IPS-NIHi7 (cell line): ENCODE results near the gene PCDHB7.
"Not testable (repeated sequence)": the region's sequence is repeated elsewhere in the genome, so short reads cannot be mapped to it uniquely, and the experiment has no call there.

Source experiments
- DNase-seq: peaks from one replicate; pipeline ENCODE4 v3.0.0; 2012; ENCODE audit warnings: mixed read lengths; ENCODE audit errors: extremely low spot score

Gene PCDHB7

DNA sequence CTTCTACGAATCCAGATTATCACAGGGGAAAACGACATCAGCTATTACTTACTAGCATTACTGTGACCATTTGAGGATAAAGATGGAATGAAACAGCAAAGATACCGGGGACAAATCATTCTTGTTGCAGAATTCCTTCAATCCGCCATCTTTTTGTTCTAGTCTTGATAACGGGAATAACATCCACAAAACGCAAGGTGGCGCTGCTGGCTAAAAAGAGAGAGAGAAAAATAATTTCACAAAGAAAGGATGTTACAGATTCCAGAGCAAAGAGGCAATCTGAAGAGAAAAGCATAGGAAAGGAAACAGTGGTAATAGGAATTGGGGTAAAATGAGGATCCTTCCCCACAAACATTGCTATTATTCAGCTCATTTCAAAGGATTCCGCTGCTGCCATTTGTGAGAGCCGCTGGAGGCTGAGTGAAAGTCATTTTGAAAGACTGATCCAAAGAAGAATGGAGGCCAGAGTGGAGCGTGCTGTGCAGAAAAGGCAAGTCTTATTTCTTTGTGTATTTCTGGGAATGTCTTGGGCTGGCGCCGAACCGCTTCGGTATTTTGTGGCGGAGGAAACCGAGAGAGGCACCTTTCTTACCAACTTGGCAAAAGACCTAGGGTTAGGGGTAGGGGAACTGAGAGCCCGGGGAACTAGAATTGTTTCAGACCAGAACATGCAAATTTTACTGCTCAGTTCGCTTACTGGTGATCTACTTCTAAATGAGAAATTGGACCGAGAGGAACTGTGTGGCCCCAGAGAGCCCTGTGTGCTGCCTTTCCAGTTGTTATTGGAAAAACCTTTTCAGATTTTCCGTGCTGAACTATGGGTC lies at the start of gene PCDHB7:
PCDHB7 (plus strand) TSS at position 264 of the 824 bp plus-strand sequence; CDS start at position 456, 192 bp downstream.
- DNase-seq, result peak; percentile 48

DNA sequence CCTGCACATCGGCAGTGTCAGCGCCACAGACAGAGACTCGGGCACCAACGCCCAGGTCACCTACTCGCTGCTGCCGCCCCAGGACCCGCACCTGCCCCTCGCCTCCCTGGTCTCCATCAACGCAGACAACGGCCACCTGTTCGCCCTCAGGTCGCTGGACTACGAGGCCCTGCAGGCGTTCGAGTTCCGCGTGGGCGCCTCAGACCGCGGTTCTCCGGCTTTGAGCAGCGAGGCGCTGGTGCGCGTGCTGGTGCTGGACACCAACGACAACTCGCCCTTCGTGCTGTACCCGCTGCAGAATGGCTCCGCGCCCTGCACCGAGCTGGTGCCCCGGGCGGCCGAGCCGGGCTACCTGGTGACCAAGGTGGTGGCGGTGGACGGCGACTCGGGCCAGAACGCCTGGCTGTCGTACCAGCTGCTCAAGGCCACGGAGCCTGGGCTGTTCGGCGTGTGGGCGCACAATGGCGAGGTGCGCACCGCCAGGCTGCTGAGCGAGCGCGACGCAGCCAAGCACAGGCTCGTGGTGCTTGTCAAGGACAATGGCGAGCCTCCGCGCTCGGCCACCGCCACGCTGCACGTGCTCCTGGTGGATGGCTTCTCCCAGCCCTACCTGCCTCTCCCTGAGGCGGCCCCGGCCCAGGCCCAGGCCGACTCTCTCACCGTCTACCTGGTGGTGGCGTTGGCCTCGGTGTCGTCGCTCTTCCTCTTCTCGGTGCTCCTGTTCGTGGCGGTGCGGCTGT lies 48.9 kb upstream of the PCDHB7 start:
- DNase-seq, result not testable (repeated sequence)

DNA sequence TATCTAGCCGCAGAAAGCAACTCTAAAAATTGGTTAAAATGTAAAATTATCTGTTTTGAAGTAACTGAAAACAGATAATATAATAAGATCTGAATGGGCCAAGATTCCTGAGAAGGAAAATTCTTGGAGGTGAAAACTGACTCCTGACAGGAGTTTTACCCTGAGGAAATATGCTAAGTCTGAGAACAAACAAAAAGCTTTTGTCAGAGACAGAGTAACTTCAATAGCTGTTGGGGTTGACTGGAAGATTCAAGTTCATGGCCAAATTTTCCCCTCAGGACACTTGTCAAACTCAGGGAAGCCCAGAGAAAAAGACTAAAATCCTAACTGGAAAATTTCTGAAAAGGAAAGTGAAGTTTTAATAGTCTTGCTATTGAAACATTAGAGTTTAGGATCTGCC lies 45.1 kb upstream of the PCDHB7 start:
- DNase-seq, result peak; percentile 22

DNA sequence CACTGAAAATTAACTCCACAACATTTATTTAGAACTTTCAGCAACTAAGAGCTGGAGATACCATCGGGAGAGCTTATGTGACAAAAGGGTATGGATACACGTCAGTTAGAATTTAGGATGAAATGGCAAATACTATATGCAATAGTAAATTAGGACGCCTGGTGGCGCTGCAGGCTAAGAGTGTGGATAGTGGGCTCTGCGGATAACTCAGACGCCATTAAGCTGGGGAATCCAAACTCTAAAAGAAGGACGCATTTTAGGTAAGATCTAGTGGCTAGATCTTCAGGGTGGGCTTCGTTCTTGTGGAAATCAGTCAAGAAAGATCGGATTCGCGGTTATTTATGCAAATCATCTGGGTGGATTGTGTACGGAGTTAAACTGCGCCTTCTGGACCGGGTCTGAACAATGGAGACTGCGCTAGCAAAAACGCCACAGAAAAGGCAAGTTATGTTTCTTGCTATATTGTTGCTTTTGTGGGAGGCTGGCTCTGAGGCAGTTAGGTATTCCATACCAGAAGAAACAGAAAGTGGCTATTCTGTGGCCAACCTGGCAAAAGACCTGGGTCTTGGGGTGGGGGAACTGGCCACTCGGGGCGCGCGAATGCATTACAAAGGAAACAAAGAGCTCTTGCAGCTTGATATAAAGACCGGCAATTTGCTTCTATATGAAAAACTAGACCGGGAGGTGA lies 37.3 kb upstream of the PCDHB7 start, which contains the start of gene PCDHB5:
PCDHB5 (plus strand) TSS at position 177 of the 688 bp plus-strand sequence; CDS start at position 406, 229 bp downstream.
- peak; percentile 67 for DNase-seq

DNA sequence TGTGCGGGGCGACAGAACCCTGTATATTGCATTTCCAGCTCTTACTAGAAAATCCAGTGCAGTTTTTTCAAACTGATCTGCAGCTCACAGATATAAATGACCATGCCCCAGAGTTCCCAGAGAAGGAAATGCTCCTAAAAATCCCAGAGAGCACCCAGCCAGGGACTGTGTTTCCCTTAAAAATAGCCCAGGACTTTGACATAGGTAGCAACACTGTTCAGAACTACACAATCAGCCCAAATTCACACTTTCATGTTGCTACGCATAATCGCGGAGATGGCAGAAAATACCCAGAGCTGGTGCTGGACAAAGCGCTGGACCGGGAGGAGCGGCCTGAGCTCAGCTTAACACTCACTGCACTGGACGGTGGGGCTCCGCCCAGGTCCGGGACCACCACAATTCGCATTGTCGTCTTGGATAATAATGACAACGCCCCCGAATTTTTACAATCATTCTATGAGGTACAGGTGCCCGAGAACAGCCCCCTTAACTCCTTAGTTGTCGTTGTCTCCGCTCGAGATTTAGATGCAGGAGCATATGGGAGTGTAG lies 36.7 kb upstream of the PCDHB7 start:
- no peak for DNase-seq

DNA sequence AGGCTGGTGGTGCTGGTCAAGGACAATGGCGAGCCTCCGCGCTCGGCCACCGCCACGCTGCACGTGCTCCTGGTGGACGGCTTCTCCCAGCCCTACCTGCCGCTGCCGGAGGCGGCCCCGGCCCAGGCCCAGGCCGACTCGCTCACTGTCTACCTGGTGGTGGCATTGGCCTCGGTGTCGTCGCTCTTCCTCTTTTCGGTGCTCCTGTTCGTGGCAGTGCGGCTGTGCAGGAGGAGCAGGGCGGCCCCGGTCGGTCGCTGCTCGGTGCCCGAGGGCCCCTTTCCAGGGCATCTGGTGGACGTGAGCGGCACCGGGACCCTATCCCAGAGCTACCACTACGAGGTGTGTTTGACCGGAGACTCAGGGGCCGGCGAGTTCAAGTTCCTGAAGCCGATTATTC lies 35.1 kb upstream of the PCDHB7 start:
- DNase-seq, result not testable (repeated sequence)

DNA sequence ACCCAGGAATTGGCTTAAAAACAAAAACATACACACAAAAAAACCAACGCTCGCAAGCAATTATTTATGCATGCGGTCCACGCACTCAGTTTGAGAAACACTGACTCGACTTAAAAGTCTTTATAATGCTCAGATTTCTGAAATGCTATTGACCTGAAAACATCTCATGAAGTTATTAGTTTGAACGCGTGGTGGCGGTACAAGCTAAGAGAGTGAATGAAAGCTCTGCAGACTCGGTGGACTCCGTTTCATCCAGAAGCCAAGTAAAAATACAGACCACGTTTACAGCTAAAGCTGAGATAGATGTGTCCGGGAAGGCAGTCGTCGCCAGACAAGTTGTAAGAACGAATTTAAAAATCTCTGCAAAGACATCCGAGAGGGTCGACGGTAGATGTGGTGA lies 22.6 kb upstream of the PCDHB7 start, which contains the start of gene PCDHB6:
PCDHB6 (plus strand) TSS at position 246 of the 400 bp plus-strand sequence. CDS start 201 bp downstream, outside the sequence.
- DNase-seq, result no peak

DNA sequence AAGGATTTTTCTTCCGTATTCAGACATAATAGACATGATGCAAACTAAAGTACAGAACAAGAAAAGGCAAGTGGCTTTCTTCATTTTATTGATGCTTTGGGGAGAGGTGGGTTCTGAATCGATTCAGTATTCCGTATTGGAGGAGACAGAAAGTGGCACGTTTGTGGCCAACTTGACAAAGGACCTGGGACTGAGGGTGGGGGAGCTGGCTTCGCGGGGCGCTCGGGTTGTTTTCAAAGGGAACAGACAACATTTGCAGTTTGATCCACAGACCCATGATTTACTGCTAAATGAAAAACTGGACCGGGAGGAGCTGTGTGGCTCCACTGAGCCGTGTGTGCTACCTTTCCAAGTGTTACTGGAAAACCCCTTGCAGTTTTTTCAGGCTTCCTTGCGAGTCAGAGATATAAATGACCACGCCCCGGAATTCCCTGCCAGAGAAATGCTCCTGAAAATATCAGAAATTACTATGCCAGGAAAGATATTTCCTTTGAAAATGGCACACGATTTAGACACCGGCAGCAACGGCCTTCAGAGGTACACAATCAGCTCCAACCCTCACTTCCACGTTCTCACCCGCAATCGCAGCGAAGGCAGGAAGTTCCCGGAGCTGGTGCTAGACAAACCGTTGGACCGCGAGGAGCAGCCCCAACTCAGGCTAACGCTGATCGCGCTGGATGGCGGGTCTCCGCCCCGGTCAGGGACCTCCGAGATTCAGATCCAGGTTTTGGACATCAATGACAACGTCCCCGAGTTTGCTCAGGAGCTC lies 22.0 kb upstream of the PCDHB7 start:
- no peak for DNase-seq

DNA sequence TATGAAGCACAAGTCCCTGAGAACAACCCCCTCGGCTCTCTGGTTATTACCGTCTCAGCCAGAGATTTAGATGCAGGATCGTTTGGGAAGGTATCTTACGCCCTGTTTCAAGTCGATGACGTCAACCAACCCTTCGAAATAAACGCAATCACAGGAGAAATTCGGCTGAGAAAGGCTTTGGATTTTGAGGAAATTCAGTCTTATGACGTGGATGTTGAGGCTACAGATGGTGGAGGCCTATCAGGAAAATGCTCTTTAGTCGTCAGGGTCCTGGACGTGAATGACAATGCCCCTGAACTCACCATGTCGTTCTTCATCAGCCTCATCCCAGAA lies 21.5 kb upstream of the PCDHB7 start:
- DNase-seq, result no peak

DNA sequence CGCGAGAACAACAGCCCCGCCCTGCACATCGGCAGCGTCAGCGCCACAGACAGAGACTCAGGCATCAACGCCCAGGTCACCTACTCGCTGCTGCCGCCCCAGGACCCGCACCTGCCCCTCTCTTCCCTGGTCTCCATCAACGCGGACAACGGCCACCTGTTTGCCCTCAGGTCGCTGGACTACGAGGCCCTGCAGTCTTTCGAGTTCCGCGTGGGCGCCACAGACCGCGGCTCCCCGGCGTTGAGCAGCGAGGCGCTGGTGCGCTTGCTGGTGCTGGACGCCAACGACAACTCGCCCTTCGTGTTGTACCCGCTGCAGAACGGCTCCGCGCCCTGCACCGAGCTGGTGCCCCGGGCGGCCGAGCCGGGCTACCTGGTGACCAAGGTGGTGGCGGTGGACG lies 20.8 kb upstream of the PCDHB7 start:
- not testable (repeated sequence) for DNase-seq

DNA sequence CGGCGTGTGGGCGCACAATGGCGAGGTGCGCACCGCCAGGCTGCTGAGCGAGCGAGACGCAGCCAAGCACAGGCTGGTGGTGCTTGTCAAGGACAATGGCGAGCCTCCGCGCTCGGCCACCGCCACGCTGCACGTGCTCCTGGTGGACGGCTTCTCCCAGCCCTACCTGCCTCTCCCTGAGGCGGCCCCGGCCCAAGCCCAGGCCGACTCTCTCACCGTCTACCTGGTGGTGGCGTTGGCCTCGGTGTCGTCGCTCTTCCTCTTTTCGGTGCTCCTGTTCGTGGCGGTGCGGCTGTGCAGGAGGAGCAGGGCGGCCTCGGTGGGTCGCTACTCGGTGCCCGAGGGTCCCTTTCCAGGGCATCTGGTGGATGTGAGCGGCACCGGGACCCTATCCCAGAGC lies 20.3 kb upstream of the PCDHB7 start:
- not testable (repeated sequence) for DNase-seq

DNA sequence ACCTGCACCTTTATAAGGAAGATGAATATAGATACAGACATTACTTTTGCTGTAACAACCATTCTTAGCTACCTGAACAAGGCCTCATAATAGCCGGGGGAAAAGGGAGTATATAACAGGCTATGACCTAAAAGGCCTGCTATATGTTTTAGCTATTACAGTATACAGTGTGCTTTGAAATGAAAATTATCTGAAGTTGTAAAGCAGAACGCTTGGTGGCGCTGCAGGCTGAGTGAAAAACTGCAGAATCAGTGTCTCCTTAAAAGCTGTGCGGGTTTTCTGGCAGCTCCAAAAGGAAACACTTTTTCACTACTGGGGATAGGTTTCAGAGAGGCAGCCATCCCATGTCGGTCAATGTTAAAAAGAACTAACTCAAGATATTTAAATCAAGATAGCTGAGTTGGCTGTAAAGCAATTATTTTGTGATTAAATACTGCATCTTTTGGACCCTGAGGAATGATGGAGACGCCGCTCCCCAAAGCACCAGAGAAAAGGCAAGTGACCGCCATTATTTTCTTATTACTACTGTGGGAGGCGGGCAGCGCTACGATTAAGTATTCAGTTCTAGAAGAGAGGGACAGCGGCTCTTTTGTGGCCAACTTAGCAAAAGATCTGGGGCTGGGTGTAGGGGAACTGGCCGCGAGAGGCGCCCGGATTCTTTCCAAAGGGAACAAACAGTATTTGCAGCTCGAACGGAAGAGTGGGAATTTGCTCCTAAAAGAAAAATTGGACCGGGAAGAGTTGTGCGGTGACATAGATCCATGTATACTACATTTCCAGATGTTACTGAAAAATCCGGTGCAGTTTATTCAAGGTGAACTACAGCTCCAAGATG lies 16.7 kb upstream of the PCDHB7 start:
- peak; percentile 58 for DNase-seq

DNA sequence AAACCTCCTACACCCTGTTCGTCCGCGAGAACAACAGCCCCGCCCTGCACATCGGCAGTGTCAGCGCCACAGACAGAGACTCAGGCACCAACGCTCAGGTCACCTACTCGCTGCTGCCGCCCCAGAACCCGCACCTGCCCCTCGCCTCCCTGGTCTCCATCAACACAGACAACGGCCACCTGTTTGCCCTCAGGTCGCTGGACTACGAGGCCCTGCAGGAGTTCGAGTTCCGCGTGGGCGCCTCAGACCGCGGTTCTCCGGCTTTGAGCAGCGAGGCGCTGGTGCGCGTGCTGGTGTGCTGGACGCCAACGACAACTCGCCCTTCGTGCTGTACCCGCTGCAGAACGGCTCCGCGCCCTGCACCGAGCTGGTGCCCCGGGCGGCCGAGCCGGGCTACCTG lies 15.1 kb upstream of the PCDHB7 start:
- not testable (repeated sequence) for DNase-seq

DNA sequence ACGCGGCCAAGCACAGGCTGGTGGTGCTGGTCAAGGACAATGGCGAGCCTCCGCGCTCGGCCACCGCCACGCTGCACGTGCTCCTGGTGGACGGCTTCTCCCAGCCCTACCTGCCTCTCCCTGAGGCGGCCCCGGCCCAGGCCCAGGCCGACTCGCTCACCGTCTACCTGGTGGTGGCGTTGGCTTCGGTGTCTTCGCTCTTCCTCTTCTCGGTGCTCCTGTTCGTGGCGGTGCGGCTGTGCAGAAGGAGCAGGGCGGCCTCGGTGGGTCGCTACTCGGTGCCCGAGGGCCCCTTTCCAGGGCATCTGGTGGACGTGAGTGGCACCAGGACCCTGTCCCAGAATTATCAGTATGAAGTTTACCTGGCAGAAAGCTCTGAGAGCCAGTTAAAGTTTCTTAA lies 14.5 kb upstream of the PCDHB7 start:
- DNase-seq, result not testable (repeated sequence)

DNA sequence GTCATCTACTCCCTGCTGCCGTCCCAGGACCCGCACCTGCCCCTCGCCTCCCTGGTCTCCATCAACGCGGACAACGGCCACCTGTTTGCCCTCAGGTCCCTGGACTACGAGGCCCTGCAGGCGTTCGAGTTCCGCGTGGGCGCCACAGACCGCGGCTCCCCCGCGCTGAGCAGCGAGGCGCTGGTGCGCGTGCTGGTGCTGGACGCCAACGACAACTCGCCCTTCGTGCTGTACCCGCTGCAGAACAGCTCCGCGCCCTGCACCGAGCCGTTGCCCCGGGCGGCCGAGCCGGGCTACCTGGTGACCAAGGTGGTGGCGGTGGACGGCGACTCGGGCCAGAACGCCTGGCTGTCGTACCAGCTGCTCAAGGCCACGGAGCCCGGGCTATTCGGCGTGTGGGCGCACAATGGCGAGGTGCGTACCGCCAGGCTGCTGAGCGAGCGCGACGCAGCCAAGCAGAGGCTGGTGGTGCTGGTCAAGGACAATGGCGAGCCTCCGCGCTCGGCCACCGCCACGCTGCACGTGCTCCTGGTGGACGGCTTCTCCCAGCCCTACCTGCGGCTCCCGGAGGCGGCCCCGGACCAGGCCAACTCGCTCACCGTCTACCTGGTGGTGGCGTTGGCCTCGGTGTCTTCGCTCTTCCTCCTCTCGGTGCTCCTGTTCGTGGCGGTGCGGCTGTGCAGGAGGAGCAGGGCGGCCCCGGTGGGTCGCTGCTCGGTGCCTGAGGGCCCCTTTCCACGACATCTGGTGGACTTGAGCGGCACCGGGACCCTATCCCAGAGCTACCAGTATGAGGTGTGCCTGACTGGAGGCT lies 2.1 kb downstream of the PCDHB7 start:
- not testable (repeated sequence) for DNase-seq

DNA sequence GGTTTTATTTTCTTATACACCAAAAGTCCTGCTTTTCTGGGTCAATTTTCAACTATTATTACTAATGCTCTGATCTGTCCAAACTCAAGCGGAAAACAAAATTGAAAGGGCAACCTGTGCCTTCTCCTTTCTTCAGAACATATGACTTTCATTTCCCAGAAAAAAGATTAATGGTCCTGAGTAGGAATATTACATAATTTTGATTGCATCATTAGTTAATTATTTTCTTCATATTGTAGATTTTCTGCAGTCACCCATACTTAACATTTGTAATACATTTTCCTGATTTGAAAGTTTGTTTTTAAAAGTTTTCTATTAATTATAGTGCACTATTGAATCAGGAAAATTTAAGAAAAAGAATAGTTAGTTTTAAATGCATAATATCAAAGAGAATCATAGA lies 3.5 kb downstream of the PCDHB7 start:
- DNase-seq, result no peak

DNA sequence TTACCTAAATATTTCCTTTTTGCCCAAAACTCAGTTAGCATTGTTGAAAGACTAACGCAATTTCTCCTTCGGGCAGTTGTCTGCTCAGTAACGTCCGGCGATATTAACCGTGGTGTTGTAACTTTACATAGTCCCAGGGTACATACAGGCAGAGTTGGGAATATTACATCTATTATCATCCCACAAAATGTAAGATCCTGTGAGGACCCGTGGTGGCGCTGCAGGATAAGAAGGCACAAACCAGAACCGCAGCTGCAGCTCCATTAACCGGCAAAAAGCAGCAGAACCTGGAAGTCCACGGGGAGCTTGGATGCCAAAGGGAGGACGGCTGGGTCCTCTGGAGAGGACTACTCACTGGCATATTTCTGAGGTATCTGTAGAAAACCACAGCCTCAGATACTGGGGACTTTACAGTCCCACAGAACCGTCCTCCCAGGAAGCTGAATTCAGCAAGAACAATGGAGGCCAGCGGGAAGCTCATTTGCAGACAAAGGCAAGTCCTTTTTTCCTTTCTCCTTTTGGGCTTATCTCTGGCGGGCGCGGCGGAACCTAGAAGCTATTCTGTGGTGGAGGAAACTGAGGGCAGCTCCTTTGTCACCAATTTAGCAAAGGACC lies 5.2 kb downstream of the PCDHB7 start, which contains the start of gene PCDHB8:
PCDHB8 (plus strand) TSS at position 214 of the 615 bp plus-strand sequence; CDS start at position 459, 245 bp downstream.
- DNase-seq, result not testable (repeated sequence)

DNA sequence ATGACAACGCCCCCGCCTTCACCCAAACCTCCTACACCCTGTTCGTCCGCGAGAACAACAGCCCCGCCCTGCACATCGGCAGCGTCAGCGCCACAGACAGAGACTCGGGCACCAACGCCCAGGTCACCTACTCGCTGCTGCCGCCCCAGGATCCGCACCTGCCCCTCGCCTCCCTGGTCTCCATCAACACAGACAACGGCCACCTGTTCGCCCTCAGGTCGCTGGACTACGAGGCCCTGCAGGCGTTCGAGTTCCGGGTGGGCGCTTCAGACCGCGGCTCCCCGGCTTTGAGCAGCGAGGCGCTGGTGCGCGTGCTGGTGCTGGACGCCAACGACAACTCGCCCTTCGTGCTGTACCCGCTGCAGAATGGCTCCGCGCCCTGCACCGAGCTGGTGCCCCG lies 6.9 kb downstream of the PCDHB7 start:
- not testable (repeated sequence) for DNase-seq

DNA sequence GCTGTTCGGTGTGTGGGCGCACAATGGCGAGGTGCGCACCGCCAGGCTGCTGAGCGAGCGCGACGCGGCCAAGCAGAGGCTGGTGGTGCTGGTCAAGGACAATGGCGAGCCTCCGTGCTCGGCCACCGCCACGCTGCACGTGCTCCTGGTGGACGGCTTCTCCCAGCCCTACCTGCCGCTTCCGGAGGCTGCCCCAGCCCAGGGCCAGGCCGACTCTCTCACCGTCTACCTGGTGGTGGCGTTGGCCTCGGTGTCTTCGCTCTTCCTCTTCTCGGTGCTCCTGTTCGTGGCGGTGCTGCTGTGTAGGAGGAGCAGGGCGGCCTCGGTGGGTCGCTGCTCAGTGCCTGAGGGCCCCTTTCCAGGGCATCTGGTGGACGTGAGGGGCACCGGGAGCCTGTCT lies 7.4 kb downstream of the PCDHB7 start:
- not testable (repeated sequence) for DNase-seq
